Right lobe of liver (tissue), 6 donors: Measurements from ENCODE around the gene ZFP28. TPM values are rescaled to one million over a fixed set of nuclear protein-coding genes. Genes with fewer than 3 reads are reported as not detected.

Experiments used
- ATAC-seq, 4 donors: fragments of 200-7000 bp; cut with Tn5 transposase; one replicate each; pipeline ENCODE4 v1.9.1; 2020; ENCODE audit warnings: mild to moderate bottlenecking in 4 of 4, moderate library complexity in 4 of 4
- DNase-seq, 3 donors: peaks; one replicate each; pipeline ENCODE4 v3.0.0-alpha.2; 2020
- H3K27ac ChIP-seq, 3 donors: fragments of 200-600 bp; one replicate each; pipeline ENCODE4 v1.8.0; 2022
- H3K27me3 ChIP-seq, 2 donors: fragments of 200-600 bp; one replicate each; pipeline ENCODE4 v1.8.0; 2022
- H3K36me3 ChIP-seq, 4 donors: fragments of 200-600 bp; sonication (generic) in 1 of 4; one replicate each; pipeline versions ENCODE4 v1.5.1 to v1.8.0; 2017 to 2022; ENCODE audit warnings: control low read depth in 1 of 4
- H3K4me1 ChIP-seq, 4 donors: fragments of 200-600 bp; sonication (generic) in 1 of 4; one replicate each; pipeline versions ENCODE4 v1.5.1 to v1.8.0; 2017 to 2022; ENCODE audit warnings: control low read depth in 1 of 4
- H3K4me3 ChIP-seq, 3 donors: fragments of 200-600 bp; one replicate each; pipeline ENCODE4 v1.8.0; 2022
- H3K9me3 ChIP-seq, 4 donors: fragments of 200-600 bp; sonication (generic) in 1 of 4; one replicate each; pipeline versions ENCODE4 v1.5.1 to v1.8.0; 2017 to 2022; ENCODE audit warnings: control low read depth in 1 of 4
- POLR2A ChIP-seq: fragments of 450-650 bp; IDR thresholded peaks from one replicate; pipeline ENCODE4 v1.6.1; 2017; ENCODE audit warnings: antibody characterized with exemption, mild to moderate bottlenecking
- WGBS: methylation state at CpG from one replicate; pipeline ENCODE4 v1.1.6; 2018; ENCODE audit warnings: low coverage, low lambda C conversion rate; ENCODE audit not compliant: insufficient coverage; ENCODE audit errors: missing lambda C conversion rate; 5-methylcytosine and 5-hydroxymethylcytosine counted together
- intact Hi-C, 2 donors: fragments of 100-400 bp; cut with DNase I; formaldehyde crosslinking; loops; one replicate each; pipeline versions ENCODE4 v1.11.2 to v1.14.1; 2022
- total RNA-seq, 6 experiments: library from RNA; depleted of rRNA in 2 of 6; stranded (reverse); fragments of >200 nt in 2 of 6; fragmentation: NEBNext Ultra II Directional in 3 of 6; extraction: Animal tissue kit (Norgen Biotek cat#: 25700) in 3 of 6; gene quantifications; one replicate each; pipeline versions ENCODE4 v1.1.0 to v1.2.4, GENCODE V29; 2016 to 2023
- TF ChIP-seq, protein P1 (sequence below), 4 donors: fragments of 200-600 bp in 3 of 4; fragments of 450-650 bp in 1 of 4; IDR thresholded peaks; one replicate each; pipeline versions ENCODE4 v1.5.1 to v1.8.0; 2016 to 2022; ENCODE audit warnings: antibody characterized with exemption in 4 of 4, mild to moderate bottlenecking in 2 of 4
- donor health status: DM: no; HTN: yes; CAD: no.
- donor health status: DM: no; HTN: no; CAD: no.
- donor health status: DM: no; HTN: no; CAD: no.
- donor health status: DM: no; HTN: yes; CAD: no.
- donor health status: DM: no; HTN: yes; CAD: no.

Gene ZFP28
- total RNA-seq, 6 experiments from 2014 or later, result 0.53 to 2.6 (median 0.77) TPM

DNA sequence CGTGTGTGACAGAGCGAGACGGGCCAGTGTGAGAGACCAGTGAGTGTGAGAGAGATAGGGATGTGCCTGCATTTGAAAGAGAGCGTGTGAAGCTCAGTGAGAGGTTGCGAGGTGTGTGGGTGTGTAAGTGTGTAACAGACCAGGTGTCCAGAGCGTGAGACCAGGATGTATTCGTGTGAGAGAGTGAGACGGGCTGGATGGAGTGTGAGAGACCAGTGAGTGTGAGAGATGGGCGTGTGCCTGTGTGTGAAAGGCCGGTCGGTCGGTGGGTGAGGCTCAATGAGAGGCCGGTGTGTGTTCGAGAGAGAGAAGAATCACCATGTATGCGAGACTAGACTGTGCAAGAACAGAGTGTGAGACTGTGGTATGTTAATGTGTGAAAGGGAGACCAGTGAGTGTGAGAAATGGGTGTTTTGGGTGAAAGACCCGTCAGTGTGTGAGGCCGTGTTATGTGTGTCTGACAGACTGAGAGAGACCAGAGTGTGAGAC, 30.4 kb upstream of the ZFP28 start:
- Histone ChIP-seq H3K27me3 (no peaks in the 10 kb centered on the region), H3K36me3 (peaks cover 0 to 3% (median 0%) of the 10 kb centered on the region in 4 donors), H3K4me1 (peaks cover 0 to 4% (median 0%) of the 10 kb centered on the region in 4 donors), H3K27ac (peak overlapping the region in 1 of 3 donors; percentile 96), H3K4me3 (peak overlapping the region; percentile 53 to 73 (median 58)), H3K9me3 (peaks cover 0 to 24% (median 2%) of the 10 kb centered on the region in 4 donors)
- TF ChIP-seq, protein P1, sequence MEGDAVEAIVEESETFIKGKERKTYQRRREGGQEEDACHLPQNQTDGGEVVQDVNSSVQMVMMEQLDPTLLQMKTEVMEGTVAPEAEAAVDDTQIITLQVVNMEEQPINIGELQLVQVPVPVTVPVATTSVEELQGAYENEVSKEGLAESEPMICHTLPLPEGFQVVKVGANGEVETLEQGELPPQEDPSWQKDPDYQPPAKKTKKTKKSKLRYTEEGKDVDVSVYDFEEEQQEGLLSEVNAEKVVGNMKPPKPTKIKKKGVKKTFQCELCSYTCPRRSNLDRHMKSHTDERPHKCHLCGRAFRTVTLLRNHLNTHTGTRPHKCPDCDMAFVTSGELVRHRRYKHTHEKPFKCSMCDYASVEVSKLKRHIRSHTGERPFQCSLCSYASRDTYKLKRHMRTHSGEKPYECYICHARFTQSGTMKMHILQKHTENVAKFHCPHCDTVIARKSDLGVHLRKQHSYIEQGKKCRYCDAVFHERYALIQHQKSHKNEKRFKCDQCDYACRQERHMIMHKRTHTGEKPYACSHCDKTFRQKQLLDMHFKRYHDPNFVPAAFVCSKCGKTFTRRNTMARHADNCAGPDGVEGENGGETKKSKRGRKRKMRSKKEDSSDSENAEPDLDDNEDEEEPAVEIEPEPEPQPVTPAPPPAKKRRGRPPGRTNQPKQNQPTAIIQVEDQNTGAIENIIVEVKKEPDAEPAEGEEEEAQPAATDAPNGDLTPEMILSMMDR (IDR thresholded peaks at IDR 0.05), result no peak
- TF ChIP-seq POLR2A, result no peak
- ATAC-seq (no peak), DNase-seq (no peak)
- intact Hi-C loops, result no loop called here
- 5% methylated on average over 17 of the region's 17 CpGs for WGBS

DNA sequence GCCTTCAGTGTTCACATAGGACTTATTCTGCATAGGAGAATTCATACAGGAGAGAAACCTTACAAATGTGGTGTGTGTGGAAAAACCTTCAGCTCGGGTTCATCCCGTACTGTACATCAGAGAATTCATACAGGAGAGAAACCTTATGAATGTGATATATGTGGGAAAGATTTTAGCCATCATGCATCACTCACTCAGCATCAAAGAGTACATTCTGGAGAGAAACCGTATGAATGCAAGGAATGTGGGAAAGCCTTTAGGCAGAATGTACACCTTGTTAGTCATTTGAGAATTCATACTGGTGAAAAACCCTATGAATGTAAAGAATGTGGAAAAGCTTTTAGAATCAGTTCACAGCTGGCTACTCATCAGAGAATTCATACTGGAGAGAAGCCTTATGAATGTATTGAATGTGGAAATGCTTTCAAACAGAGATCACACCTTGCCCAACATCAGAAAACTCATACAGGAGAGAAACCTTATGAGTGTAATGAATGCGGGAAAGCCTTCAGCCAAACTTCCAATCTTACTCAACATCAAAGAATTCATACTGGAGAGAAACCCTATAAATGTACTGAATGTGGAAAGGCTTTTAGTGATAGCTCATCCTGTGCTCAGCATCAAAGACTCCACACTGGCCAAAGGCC, 13.4 kb upstream of the ZFP28 start:
- intact Hi-C loops, result no loop called here
- H3K4me3 ChIP-seq, result no peak overlapping the region

DNA sequence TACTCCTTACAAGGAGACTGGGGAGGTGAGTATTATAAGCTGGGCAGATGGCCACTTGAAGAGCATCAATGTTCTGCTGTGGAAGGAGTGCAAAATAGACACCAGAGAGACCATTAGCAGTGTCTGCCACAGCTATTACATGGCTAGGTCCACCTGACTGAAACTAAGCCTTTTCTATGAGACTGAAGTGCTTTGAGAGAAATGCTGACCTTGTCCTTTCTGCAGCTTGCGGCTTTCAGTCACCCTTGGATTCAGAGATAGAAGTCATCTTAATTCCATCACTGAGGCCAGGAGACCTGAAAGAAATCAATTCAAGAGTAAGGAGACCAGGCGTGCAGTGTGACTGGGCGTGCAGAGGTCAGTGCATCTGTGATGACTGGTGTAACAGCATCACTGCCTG, 1.3 kb upstream of the ZFP28 start:
- no peak overlapping the region for H3K4me3 ChIP-seq
- no peaks in the 10 kb centered on the region for H3K36me3 ChIP-seq
- no peaks in the 10 kb centered on the region for H3K4me1 ChIP-seq
- peaks cover 0 to 28% (median 0%) of the 10 kb centered on the region in 4 donors for H3K9me3 ChIP-seq
- no peaks in the 10 kb centered on the region for H3K27me3 ChIP-seq
- 100% methylated on average over 2 of the region's 3 CpGs for WGBS
- DNase-seq (no peak), ATAC-seq (no peak)
- intact Hi-C loops, result no loop called here
- H3K27ac ChIP-seq, result no peak overlapping the region
- no peak for TF ChIP-seq POLR2A
- TF ChIP-seq, protein P1 (IDR thresholded peaks at IDR 0.05), result no peak

More for the DNA sequence above, 13.4 kb upstream of the ZFP28 start:
- TF ChIP-seq POLR2A, result no peak
- TF ChIP-seq, protein P1 (IDR thresholded peaks at IDR 0.05), result no peak
- H3K27ac ChIP-seq, result no peak overlapping the region
- peaks cover 0 to 79% (median 29%) of the 10 kb centered on the region in 4 donors for H3K9me3 ChIP-seq
- H3K27me3 ChIP-seq, result no peaks in the 10 kb centered on the region
- H3K4me1 ChIP-seq, result no peaks in the 10 kb centered on the region
- DNase-seq (no peak), ATAC-seq (no peak)
- H3K36me3 ChIP-seq, result peaks cover 0 to 10% (median 0%) of the 10 kb centered on the region in 4 donors
- 91% methylated on average over 4 of the region's 4 CpGs for WGBS

DNA sequence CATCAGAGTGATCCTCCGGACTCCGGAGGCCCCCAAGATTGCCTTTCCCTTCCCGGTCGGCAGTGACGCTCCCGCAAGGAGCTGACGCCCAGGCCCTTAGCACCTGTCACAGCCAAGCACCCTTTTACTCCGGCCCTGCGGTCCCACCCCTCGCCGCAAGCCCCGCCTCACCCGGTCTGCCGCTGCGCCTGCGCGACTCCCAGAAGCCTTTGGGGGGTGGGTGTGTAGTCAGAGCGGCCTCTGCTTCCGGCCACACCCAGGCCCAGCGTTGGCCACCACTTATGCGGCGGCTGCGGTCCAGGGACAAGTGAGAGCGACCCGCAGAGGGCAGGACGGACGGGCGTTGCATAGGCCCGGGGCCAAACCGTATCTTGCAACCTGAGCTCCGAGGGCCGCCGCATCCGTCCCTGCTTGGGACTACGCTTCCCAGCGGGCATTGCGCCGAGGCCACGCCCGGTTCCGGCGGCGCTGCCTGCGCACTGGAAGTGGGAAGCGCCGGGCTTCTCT, 441 bp upstream of the ZFP28 start:
- whole genome bisulfite sequencing, result 10% methylated on average over 2 of the region's 46 CpGs
- H3K9me3 ChIP-seq, result peaks cover 0 to 21% (median 0%) of the 10 kb centered on the region in 4 donors
- no peak for TF ChIP-seq POLR2A
- TF ChIP-seq, protein P1 (IDR thresholded peaks at IDR 0.05), result no peak

More for the DNA sequence above, 441 bp upstream of the ZFP28 start:
- intact Hi-C loops, result no loop called here
- H3K27ac ChIP-seq, result peak overlapping the region; percentile 47 to 80 (median 75)
- H3K27me3 ChIP-seq, result no peaks in the 10 kb centered on the region
- no peaks in the 10 kb centered on the region for H3K4me1 ChIP-seq
- H3K36me3 ChIP-seq, result peaks cover 0 to under 1% (median 0%) of the 10 kb centered on the region in 4 donors
- H3K4me3 ChIP-seq, result peak overlapping the region; percentile 42 to 56 (median 45)
- ATAC-seq (peak; percentile 91 to 96 (median 96)), DNase-seq (peak; percentile 82 to 86 (median 86))
